Neural cell (in vitro differentiated cells): ENCODE results near the gene LSM14A. TPM values are rescaled to one million over a fixed set of nuclear protein-coding genes. Genes with fewer than 3 reads are reported as not detected.
"Not testable (repeated sequence)": the region's sequence is repeated elsewhere in the genome, so short reads cannot be mapped to it uniquely, and the experiment has no call there.

ENCODE experiments used
- H2AFZ ChIP-seq: fragments of 200-600, 300-800 bp; sonication (generic), shearing (Covaris generic); 2 replicates; pipeline ENCODE4 v1.6.0; 2014; ENCODE audit warnings: low read depth, mild to moderate bottlenecking, antibody characterized with exemption, low read length, moderate library complexity
- H3F3A ChIP-seq: fragments of 200-600 bp; shearing (Covaris generic); 2 replicates; pipeline ENCODE4 v1.6.1; 2016; ENCODE audit warnings: mild to moderate bottlenecking, moderate library complexity, mixed read lengths, antibody characterized with exemption, low read length; ENCODE audit not compliant: insufficient read depth, poor library complexity, severe bottlenecking
- H3K27ac ChIP-seq: fragments of 200-600, 300-800 bp; sonication (generic), shearing (Covaris generic); 2 replicates; pipeline ENCODE4 v1.5.1; 2014; ENCODE audit warnings: mild to moderate bottlenecking, low read length, moderate library complexity
- H3K27me3 ChIP-seq: fragments of 300-800, 200-600 bp; sonication (generic), shearing (Covaris generic); 2 replicates; pipeline ENCODE4 v1.6.0; 2014; ENCODE audit warnings: mild to moderate bottlenecking, low read depth, low read length, moderate library complexity; ENCODE audit not compliant: insufficient read depth
- H3K36me3 ChIP-seq: fragments of 300-800, 200-600 bp; sonication (generic), shearing (Covaris generic); 2 replicates; pipeline ENCODE4 v1.5.1; 2014; ENCODE audit warnings: mild to moderate bottlenecking, antibody characterized with exemption, low read length, moderate library complexity; ENCODE audit not compliant: insufficient read depth
- H3K4me2 ChIP-seq: fragments of 300-800, 200-600 bp; sonication (generic), shearing (Covaris generic); 2 replicates; pipeline ENCODE4 v1.6.0; 2014; ENCODE audit warnings: mild to moderate bottlenecking, low read length
- H3K4me3 ChIP-seq: fragments of 300-800, 200-600 bp; sonication (generic), shearing (Covaris generic); 2 replicates; pipeline ENCODE4 v1.5.1; 2014; ENCODE audit warnings: mild to moderate bottlenecking, low read length, moderate library complexity
- H3K79me2 ChIP-seq: fragments of 200-600 bp; shearing (Covaris generic); replicated peaks from 2 replicates; pipeline ENCODE4 v1.6.0; 2014; ENCODE audit warnings: mild to moderate bottlenecking, low read length, moderate library complexity; ENCODE audit not compliant: insufficient read depth
- H3K9ac ChIP-seq: fragments of 300-800, 200-600 bp; sonication (generic), shearing (Covaris generic); 2 replicates; pipeline ENCODE4 v1.6.1; 2016; ENCODE audit warnings: mild to moderate bottlenecking, low read length, mixed read lengths
- H3K9me2 ChIP-seq: fragments of 200-600 bp; shearing (Covaris generic); 2 replicates; pipeline ENCODE4 v1.6.1; 2016; ENCODE audit warnings: mild to moderate bottlenecking, low read length, mixed read lengths; ENCODE audit not compliant: insufficient read depth
- H3K9me3 ChIP-seq: fragments of 200-600, 300-800 bp; sonication (generic), shearing (Covaris generic); 2 replicates; pipeline ENCODE4 v1.6.1; 2016; ENCODE audit warnings: mild to moderate bottlenecking, mixed run types, low read length, moderate library complexity, mixed read lengths
- H4K20me1 ChIP-seq: fragments of 200-600 bp; shearing (Covaris generic); 2 replicates; pipeline ENCODE4 v1.6.1; 2016; ENCODE audit warnings: mild to moderate bottlenecking, mixed run types; ENCODE audit not compliant: insufficient read depth
- CTCF ChIP-seq: fragments of 450-650 bp; IDR thresholded peaks from 2 replicates; pipeline ENCODE4 v1.5.1; 2014; ENCODE audit warnings: antibody characterized with exemption, mild to moderate bottlenecking, moderate library complexity; ENCODE audit not compliant: poor library complexity, severe bottlenecking
- EP300 ChIP-seq: fragments of 450-650 bp; conservative IDR thresholded peaks from 2 replicates; pipeline ENCODE4 v1.6.1; 2014; ENCODE audit warnings: antibody characterized with exemption, mild to moderate bottlenecking, moderate library complexity; ENCODE audit not compliant: poor library complexity, severe bottlenecking
- EZH2 ChIP-seq: fragments of 200-600, 300-800 bp; shearing (Covaris generic), sonication (generic); IDR thresholded peaks from 2 replicates; pipeline ENCODE4 v1.6.1; 2014; ENCODE audit warnings: antibody characterized with exemption, low read length, borderline replicate concordance, mild to moderate bottlenecking; ENCODE audit not compliant: insufficient read depth, poor library complexity, severe bottlenecking
- MXI1 ChIP-seq: fragments of 450-650 bp; conservative IDR thresholded peaks from 2 replicates; pipeline ENCODE4 v1.6.1; 2014; ENCODE audit warnings: antibody characterized with exemption, mild to moderate bottlenecking; ENCODE audit not compliant: poor library complexity, severe bottlenecking
- POLR2AphosphoS5 ChIP-seq: IDR thresholded peaks from 2 replicates; pipeline ENCODE4 v1.6.1; 2012
- RAD21 ChIP-seq: fragments of 450-650 bp; conservative IDR thresholded peaks from 2 replicates; pipeline ENCODE4 v1.6.1; 2014; ENCODE audit warnings: antibody characterized with exemption, mild to moderate bottlenecking, moderate library complexity
- SMC3 ChIP-seq: fragments of 450-650 bp; conservative IDR thresholded peaks from 2 replicates; pipeline ENCODE4 v1.6.1; 2014; ENCODE audit warnings: antibody characterized with exemption, mild to moderate bottlenecking, moderate library complexity; ENCODE audit not compliant: poor library complexity
- TAF1 ChIP-seq: IDR thresholded peaks from 2 replicates; pipeline ENCODE4 v1.6.1; 2012; ENCODE audit warnings: low read depth
- polyA plus RNA-seq: library from polyadenylated mRNA; depleted of rRNA; stranded (reverse); fragments of >200 nt; gene quantifications from 2 replicates; pipeline ENCODE4 v1.2.3, GENCODE V29; 2014
- TF ChIP-seq, protein P1 (sequence below): IDR thresholded peaks from 2 replicates; pipeline ENCODE4 v1.6.1; 2012; ENCODE audit warnings: borderline replicate concordance

The LSM14A gene
- polyA plus RNA-seq, 1 donor from 2014 or later: 104 TPM

- Histone ChIP-seq H4K20me1 (no peaks in the 10 kb centered on the region), H3F3A (no peaks in the 10 kb centered on the region), H3K4me2 (no peak overlapping the region), H3K27ac (no peak overlapping the region), H3K4me3 (no peak overlapping the region), H3K9ac (no peak overlapping the region), H2AFZ (no peak overlapping the region), H3K36me3 (peaks cover 6% of the 10 kb centered on the region), H3K9me3 (no peaks in the 10 kb centered on the region), H3K9me2 (no peaks in the 10 kb centered on the region), H3K27me3 (no peaks in the 10 kb centered on the region), H3K79me2 (no peaks in the 10 kb centered on the region)
- TF ChIP-seq RAD21: no peak
- TF ChIP-seq EZH2: no peak
- no peak for TF ChIP-seq EP300
- TF ChIP-seq, protein P1, sequence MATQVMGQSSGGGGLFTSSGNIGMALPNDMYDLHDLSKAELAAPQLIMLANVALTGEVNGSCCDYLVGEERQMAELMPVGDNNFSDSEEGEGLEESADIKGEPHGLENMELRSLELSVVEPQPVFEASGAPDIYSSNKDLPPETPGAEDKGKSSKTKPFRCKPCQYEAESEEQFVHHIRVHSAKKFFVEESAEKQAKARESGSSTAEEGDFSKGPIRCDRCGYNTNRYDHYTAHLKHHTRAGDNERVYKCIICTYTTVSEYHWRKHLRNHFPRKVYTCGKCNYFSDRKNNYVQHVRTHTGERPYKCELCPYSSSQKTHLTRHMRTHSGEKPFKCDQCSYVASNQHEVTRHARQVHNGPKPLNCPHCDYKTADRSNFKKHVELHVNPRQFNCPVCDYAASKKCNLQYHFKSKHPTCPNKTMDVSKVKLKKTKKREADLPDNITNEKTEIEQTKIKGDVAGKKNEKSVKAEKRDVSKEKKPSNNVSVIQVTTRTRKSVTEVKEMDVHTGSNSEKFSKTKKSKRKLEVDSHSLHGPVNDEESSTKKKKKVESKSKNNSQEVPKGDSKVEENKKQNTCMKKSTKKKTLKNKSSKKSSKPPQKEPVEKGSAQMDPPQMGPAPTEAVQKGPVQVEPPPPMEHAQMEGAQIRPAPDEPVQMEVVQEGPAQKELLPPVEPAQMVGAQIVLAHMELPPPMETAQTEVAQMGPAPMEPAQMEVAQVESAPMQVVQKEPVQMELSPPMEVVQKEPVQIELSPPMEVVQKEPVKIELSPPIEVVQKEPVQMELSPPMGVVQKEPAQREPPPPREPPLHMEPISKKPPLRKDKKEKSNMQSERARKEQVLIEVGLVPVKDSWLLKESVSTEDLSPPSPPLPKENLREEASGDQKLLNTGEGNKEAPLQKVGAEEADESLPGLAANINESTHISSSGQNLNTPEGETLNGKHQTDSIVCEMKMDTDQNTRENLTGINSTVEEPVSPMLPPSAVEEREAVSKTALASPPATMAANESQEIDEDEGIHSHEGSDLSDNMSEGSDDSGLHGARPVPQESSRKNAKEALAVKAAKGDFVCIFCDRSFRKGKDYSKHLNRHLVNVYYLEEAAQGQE: no peak
- no peak for TF ChIP-seq TAF1
- TF ChIP-seq CTCF: no peak
- TF ChIP-seq MXI1: no peak
- no peak for TF ChIP-seq SMC3
- TF ChIP-seq POLR2AphosphoS5: no peak
Measured at GRCh38 chr19:34215006-34215665, 42.8 kb downstream of the LSM14A start.

- Histone ChIP-seq H3K27me3 (no peaks in the 10 kb centered on the region), H3F3A (no peaks in the 10 kb centered on the region), H3K27ac (no peak overlapping the region), H3K9me2 (no peaks in the 10 kb centered on the region), H3K9ac (no peak overlapping the region), H2AFZ (no peak overlapping the region), H3K4me2 (no peak overlapping the region), H4K20me1 (no peaks in the 10 kb centered on the region), H3K36me3 (peaks cover 6% of the 10 kb centered on the region), H3K4me3 (no peak overlapping the region), H3K79me2 (no peaks in the 10 kb centered on the region), H3K9me3 (no peaks in the 10 kb centered on the region)
- no peak for TF ChIP-seq EP300
- TF ChIP-seq MXI1: no peak
- TF ChIP-seq, protein P1: no peak
- no peak for TF ChIP-seq SMC3
- TF ChIP-seq CTCF: no peak
- no peak for TF ChIP-seq TAF1
- no peak for TF ChIP-seq POLR2AphosphoS5
- TF ChIP-seq RAD21: no peak
- no peak for TF ChIP-seq EZH2
Measured at GRCh38 chr19:34215666-34216038, 43.3 kb downstream of the LSM14A start.

- H3K9ac ChIP-seq, H3K27me3 ChIP-seq, H2AFZ ChIP-seq, H3K4me3 ChIP-seq, H3K27ac ChIP-seq, H3F3A ChIP-seq, H3K9me3 ChIP-seq, H3K4me2 ChIP-seq, H3K79me2 ChIP-seq, H3K36me3 ChIP-seq, H4K20me1 ChIP-seq, H3K9me2 ChIP-seq: not testable (repeated sequence)
Measured at GRCh38 chr19:34216745-34217219, 44.5 kb downstream of the LSM14A start.
